Measurements from ENCODE around the gene UBAC2.

Gene UBAC2

GRCh38 chr13:99200432-99201167 is at the start of gene UBAC2:
Gene UBAC2, plus strand, starts transcription at chr13:99200854. Its CDS starts 55 bp downstream, at chr13:99200909.
- DNase-seq: peak; percentile 79 to 97 (median 93)
- intact Hi-C loops (cut with DNase I): loop anchor here (10.0 kb wide), 1 partner anchor 116 kb away; no protein-coding TSS in a partner anchor

- peak in 1 of 42 donors; percentile 16 for DNase-seq
- intact Hi-C loops (cut with DNase I): no loop called here
Measured at GRCh38 chr13:99151516-99151915, 49.1 kb upstream of the UBAC2 start.

- DNase-seq: no peak
- intact Hi-C loops (cut with DNase I): no loop called here
Measured at GRCh38 chr13:99153219-99153618, 47.4 kb upstream of the UBAC2 start.

GRCh38 chr13:99154064-99154463 is 46.6 kb upstream of the UBAC2 start:
- no peak for DNase-seq
- intact Hi-C loops (cut with DNase I): no loop called here

- intact Hi-C loops (cut with DNase I): no loop called here
- no peak for DNase-seq
Measured at GRCh38 chr13:99155821-99156220, 44.8 kb upstream of the UBAC2 start.

- intact Hi-C loops (cut with DNase I): no loop called here
- DNase-seq: no peak
Measured at GRCh38 chr13:99157046-99157445, 43.6 kb upstream of the UBAC2 start.

- intact Hi-C loops (cut with DNase I): no loop called here
- DNase-seq: peak in 1 of 42 donors; percentile 2
Measured at GRCh38 chr13:99158846-99159245, 41.8 kb upstream of the UBAC2 start.

- intact Hi-C loops (cut with DNase I): no loop called here
- DNase-seq: no peak
Measured at GRCh38 chr13:99159331-99160061, 41.2 kb upstream of the UBAC2 start.

- DNase-seq: no peak
- intact Hi-C loops (cut with DNase I): no loop called here
Measured at GRCh38 chr13:99160415-99160814, 40.2 kb upstream of the UBAC2 start.

GRCh38 chr13:99161512-99161911 is 39.1 kb upstream of the UBAC2 start:
- DNase-seq: no peak
- intact Hi-C loops (cut with DNase I): no loop called here

GRCh38 chr13:99162567-99163361 is 37.9 kb upstream of the UBAC2 start:
- intact Hi-C loops (cut with DNase I): no loop called here
- no peak for DNase-seq

GRCh38 chr13:99164226-99164625 is 36.4 kb upstream of the UBAC2 start:
- intact Hi-C loops (cut with DNase I): no loop called here
- no peak for DNase-seq

GRCh38 chr13:99165753-99166587 is 34.7 kb upstream of the UBAC2 start:
- intact Hi-C loops (cut with DNase I): no loop called here
- no peak for DNase-seq

GRCh38 chr13:99172951-99173350 is 27.7 kb upstream of the UBAC2 start:
- DNase-seq: peak in 1 of 42 donors; percentile 4
- intact Hi-C loops (cut with DNase I): loop anchor here (10.0 kb wide), 1 partner anchor 262 kb away; no protein-coding TSS in a partner anchor

GRCh38 chr13:99173606-99174005 is 27.0 kb upstream of the UBAC2 start:
- intact Hi-C loops (cut with DNase I): loop anchor here (10.0 kb wide), 1 partner anchor 261 kb away; no protein-coding TSS in a partner anchor
- peak in 1 of 42 donors; percentile 0 for DNase-seq

- peak in 1 of 42 donors; percentile 23 for DNase-seq
- intact Hi-C loops (cut with DNase I): loop anchor here (5.0 to 10.0 kb wide), 2 partner anchors 93 to 260 kb away; no protein-coding TSS in a partner anchor
Measured at GRCh38 chr13:99174533-99175100, 26.0 kb upstream of the UBAC2 start.

- peak; percentile 47 to 91 (median 78) for DNase-seq
- intact Hi-C loops (cut with DNase I): loop anchor here (5.0 to 10.0 kb wide), 2 partner anchors 91 to 258 kb away; no protein-coding TSS in a partner anchor
Measured at GRCh38 chr13:99176309-99177276, 24.1 kb upstream of the UBAC2 start.
